Choroid plexus epithelial cell (primary cell): ENCODE results near the gene CLEC2A.

ENCODE experiments used
- DNase-seq: peaks from one replicate; pipeline ENCODE4 v3.0.0-alpha.2; 2010; ENCODE audit warnings: low read depth
- H3K4me3 ChIP-seq: 2 replicates; pipeline ENCODE4 v1.5.1; 2011; ENCODE audit warnings: low read depth, mild to moderate bottlenecking, control low read depth, low read length, moderate library complexity
- CTCF ChIP-seq: conservative IDR thresholded peaks from 2 replicates; pipeline ENCODE4 v1.5.1; 2011; ENCODE audit warnings: low read depth, mild to moderate bottlenecking, control low read depth, inconsistent platforms, low read length, moderate library complexity

Gene CLEC2A

GRCh38 chr12:9866860-9867269 lies 65.3 kb downstream of the CLEC2A start:
- no peak for TF ChIP-seq CTCF
- no peak for DNase-seq
- H3K4me3 ChIP-seq = peak overlapping the region; percentile 51

- peak overlapping the region; percentile 35 for H3K4me3 ChIP-seq
- no peak for TF ChIP-seq CTCF
- no peak for DNase-seq
These were observed 67.1 kb downstream of the CLEC2A start for GRCh38 chr12:9864913-9865675.
